Kidney tubule cell (primary cell): ENCODE results near the gene ZDHHC14.

Experiments used
- DNase-seq: peaks from one replicate; pipeline ENCODE4 v3.0.0-alpha.2; 2018; ENCODE audit warnings: low spot score

ZDHHC14 gene

DNA sequence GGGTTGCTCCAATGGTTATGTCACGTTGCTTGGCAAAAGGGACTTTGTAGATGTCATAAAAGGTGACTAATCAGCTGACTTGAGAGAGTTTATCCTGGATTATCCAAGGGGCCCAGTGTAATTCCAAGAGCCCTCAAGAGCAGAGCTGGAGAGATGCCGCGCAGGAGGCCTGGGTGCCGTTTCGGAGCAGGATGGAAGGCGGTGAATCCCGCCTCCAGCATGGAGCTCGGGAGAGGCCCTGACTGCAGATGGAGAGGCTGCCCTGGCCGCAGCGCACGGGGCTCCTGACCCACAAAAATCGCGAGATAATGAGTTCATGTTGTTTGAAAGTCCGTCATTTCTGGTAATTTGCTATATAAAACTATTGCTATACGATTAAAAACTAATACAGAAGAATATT, 219.8 kb downstream of the ZDHHC14 start:
- DNase-seq, result no peak

GRCh38 chr6:157602521-157603295, 221.7 kb downstream of the ZDHHC14 start:
- no peak for DNase-seq

DNA sequence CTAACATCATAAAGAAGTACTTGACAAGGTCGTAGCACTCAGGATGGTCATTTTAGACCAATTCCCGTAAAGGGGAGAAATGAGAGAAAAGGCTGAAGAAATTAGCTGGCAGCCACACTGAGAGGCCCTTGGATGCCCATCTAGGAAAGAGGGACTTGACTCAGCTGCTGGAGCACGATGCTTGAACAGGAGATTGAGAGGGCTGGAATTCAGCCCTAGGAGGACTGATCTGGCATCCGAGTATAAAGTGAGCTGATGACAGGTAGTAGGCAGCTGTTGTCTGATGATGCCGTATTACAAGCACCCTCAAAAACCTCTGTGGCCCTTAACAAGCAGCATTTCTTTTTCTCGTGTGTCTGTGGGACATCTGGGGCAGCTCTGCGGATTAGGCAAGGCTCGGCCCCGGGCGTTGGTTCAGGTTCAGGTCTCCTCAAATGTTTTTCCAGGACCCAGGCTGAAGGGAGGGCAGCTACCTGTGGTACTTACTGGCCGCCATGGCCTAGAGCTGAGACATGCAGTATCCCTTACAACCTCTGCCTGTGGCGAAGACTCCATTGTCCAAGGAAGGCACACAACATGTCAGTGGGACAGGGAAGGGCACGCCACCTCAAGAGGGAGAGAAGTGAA, 222.4 kb downstream of the ZDHHC14 start:
- DNase-seq, result no peak

- DNase-seq, result no peak
Measured at GRCh38 chr6:157603971-157604370, 223.0 kb downstream of the ZDHHC14 start.

- DNase-seq, result no peak
Measured at GRCh38 chr6:157604816-157605215, 223.8 kb downstream of the ZDHHC14 start.

- no peak for DNase-seq
Measured at GRCh38 chr6:157605484-157605883, 224.5 kb downstream of the ZDHHC14 start.

- no peak for DNase-seq
Measured at GRCh38 chr6:157606516-157606915, 225.5 kb downstream of the ZDHHC14 start.

DNA sequence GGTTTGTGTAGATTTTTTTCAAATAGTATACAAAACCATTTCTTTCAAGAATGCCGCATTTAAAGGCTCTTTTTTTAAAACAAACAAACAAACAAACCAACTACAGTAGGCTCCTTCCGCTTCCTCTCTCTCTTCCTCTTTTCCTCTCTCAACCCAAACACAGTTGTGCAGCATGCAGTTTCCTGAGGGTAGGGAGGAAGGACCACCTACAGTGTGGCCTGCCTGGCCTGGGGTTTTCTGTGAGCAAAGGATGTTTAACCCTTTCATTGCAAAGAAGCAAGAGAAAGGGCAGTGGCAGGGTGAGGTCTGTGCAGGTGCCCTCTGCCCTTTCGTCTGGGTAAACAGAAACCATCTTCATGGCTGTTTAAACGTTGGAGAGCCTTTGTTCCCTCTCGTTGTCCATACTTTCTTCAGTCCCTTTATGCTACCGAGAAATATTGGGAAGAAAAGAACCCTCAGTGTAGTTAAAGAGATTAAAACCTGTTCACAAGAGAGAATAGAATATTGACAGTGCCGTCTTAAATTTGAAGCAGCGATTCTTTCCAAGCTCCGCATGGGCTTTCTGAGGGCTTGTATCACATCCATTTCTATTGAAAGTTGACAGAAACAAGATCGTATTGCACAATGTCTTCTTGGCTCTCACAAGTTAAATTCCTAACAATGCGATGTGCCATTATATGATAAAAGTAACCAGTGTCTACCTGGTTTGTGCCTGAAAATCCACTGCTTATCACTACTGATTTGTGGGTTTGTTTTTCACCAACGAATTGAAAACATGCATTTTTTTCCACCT, 226.5 kb downstream of the ZDHHC14 start:
- no peak for DNase-seq

GRCh38 chr6:157608221-157609075, 227.5 kb downstream of the ZDHHC14 start:
- DNase-seq, result no peak

DNA sequence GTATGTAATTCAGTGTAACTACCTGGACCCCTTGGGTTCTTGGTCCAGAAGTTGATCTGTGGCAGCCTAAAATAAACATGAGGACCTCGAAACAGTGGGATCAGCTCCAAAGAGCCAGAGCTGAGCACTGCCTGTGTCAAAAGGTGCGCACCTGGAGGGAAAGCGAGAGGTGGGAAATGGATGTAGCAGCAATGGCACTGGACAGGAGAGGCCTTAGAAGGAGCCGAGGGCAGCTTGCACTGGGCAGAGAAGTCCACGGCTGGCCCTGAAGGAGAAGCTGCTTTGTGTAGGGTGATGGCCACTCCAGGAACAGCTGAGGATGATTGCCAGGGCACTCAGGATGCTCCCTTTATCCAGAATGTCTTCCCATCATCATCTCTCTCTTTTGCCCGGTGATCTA, 228.1 kb downstream of the ZDHHC14 start:
- DNase-seq, result no peak

- no peak for DNase-seq
Measured at GRCh38 chr6:157609556-157609955, 228.6 kb downstream of the ZDHHC14 start.

DNA sequence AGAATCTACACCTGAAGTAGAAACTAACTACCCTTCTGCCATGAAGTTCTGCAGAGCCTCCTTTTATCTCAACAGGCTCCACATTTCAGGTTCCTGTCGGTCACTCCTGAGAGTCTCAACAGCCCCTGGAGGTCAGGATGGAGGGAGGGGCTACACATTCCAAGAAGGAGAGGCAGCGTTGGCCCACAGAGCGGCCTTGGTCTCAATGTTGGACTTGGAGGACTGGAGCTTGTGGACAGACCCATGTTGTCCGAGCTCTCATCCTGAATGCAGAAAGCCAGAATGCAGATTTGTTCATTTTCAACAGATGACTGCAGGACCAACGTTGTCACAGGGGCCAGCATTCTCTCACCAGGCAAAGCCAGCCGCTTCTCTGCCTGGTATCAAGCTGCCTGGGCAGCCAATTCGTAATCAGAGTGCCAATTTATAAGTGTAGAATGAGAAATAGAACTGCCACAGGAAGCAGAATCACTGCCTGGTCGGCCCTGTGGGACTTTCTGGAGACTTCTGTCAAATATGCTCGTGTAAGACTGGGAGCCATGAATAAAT, 229.5 kb downstream of the ZDHHC14 start:
- no peak for DNase-seq

GRCh38 chr6:157611406-157611805, 230.4 kb downstream of the ZDHHC14 start:
- DNase-seq, result no peak

GRCh38 chr6:157613011-157613522, 232.1 kb downstream of the ZDHHC14 start:
- DNase-seq, result peak; percentile 49

DNA sequence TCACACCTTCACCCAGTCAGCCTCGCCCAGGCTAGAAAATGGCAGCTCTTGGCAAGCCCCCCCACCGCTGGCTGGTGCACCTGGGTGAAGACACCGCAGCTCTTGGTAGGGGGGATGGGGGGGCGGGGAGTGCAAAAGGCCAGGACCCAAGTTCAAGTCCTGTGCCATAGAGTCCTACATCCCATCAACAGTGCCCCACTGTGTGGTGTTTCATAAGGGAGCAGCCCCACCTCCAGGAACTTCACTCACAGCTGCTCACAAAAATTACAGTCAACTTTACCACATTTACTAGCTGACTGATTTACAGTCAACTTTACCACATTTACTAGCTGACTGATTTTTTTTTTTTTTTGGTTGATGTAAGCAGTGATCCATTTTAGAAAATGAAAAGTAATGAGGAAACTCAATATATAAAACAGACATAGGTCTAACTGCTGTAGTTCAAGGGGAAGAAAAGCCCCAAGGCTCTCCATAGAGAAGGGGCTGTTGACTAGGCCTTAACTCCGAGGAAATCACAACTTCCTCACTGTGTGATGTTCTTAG, 233.1 kb downstream of the ZDHHC14 start:
- DNase-seq, result peak; percentile 49

DNA sequence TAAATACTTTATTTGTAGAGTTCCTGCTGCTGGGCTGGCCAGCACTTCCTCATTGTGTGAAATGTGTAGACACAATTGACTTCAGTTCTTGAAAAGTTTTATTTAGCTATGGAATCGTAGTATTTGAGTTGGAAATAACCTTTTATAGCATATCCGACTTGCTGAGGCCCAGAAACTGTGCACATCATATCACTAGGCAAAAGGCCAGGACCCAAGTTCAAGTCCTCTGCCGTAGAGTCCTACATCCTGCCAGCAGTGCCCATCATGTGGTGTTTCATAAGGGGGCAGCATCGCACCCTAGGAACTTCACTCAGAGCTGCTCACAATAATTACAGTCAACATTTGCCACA, 234.4 kb downstream of the ZDHHC14 start:
- DNase-seq, result no peak

DNA sequence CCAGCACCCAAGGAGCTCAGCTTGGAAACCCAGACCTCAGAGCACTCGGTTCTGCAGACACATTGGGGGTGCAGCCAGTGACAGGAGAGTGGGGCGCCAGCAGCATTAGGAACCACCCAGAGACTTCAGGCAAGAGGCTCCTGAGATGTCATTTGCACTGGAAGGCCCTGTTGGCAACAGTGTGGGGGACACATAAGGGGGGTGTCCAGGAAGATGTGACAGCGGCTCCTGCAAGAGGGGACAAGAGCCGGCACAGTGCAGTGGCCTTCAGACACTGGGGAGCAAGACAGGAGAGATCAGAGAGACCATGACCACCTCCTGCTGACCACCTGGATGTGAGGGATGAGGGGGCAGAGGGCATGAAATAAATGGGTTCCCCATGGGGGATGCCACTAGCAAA, 235.0 kb downstream of the ZDHHC14 start:
- DNase-seq, result no peak

DNA sequence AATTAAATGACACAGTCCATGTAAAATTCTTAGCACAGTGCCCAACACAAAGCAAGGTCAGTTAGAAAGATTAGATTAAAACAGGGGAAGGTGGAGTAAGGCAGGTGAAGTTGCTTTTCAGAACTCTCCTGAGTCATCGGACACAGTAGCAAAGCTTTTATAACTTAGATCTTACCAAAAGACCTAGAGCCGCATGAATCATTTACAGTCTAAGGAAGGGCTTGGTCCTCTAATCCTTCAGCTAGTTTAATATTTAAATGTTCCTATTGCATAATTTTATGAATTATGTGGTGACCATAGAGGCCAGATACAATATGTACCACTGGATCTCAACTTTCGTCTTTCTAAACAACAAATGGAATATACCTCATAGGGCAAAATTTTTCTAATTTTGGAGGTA, 240.0 kb downstream of the ZDHHC14 start:
- DNase-seq, result peak; percentile 53

GRCh38 chr6:157621406-157621805, 240.4 kb downstream of the ZDHHC14 start:
- no peak for DNase-seq

DNA sequence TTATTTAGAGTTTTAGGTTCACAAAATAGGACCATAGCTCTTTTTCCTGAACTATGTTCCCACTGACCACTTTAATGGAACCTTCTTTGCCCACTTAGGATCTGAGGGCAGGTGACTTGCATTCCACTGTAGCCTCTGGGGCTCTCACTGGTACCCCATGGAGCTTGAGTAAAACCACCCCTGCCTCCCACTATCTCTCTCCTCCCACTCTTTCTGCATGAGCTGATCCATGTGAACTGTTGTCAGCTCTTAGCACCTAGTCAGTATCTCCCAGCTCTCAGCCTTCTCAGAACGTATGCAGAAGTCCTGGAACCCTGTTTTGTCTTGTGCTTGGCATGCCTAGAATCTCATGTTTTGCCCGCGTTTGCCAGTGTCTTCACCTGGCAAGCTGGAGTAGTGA, 241.4 kb downstream of the ZDHHC14 start:
- DNase-seq, result no peak

DNA sequence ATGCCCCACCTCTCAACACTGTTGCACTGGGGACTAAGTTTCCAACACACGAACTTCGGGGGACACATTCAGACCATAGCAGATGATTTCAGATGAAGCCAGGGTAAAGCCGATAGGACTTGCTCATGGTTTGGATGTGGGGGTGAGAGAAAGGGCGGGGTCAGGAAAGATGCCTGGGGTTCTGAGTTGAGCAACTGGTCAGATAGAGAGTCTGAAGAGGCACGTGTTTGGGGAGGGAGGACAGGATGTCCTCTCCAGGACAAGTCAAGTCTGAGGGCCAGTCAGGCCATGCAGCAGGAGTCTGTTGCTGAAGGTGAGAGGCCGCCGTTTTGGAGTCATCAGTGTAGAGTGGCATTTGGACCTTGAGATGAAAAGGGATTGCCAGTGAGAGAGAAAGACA, 244.1 kb downstream of the ZDHHC14 start:
- no peak for DNase-seq
